Nephron progenitor cell (in vitro differentiated cells): ENCODE data around the gene KIF1A.

Experiments
- DNase-seq: peaks from one replicate; pipeline ENCODE4 v3.0.0; 2021
- H3K27ac Mint-ChIP-seq: 2 replicates; pipeline ENCODE4 v1.8.0; 2021; ENCODE audit warnings: mild to moderate bottlenecking, moderate library complexity, mixed read lengths
- H3K27me3 Mint-ChIP-seq: 2 replicates; pipeline ENCODE4 v1.8.0; 2021; ENCODE audit warnings: mild to moderate bottlenecking, low read depth, mixed read lengths; ENCODE audit not compliant: poor library complexity
- H3K36me3 Mint-ChIP-seq: 2 replicates; pipeline ENCODE4 v1.8.0; 2021; ENCODE audit warnings: low read depth, mixed read lengths
- H3K4me1 Mint-ChIP-seq: 2 replicates; pipeline ENCODE4 v1.8.0; 2021; ENCODE audit warnings: mixed read lengths
- H3K4me3 Mint-ChIP-seq: 2 replicates; pipeline ENCODE4 v1.8.0; 2021; ENCODE audit warnings: mild to moderate bottlenecking, moderate library complexity, mixed read lengths
- H3K9me3 Mint-ChIP-seq: 2 replicates; pipeline ENCODE4 v1.8.0; 2021; ENCODE audit warnings: mild to moderate bottlenecking, moderate library complexity, mixed read lengths
- TF ChIP-seq, protein P1 (sequence below): fragments of 200-600 bp; sonication (generic); IDR thresholded peaks from 2 replicates; pipeline ENCODE4 v1.5.0; 2021; ENCODE audit warnings: antibody characterized with exemption

KIF1A gene

GRCh38 chr2:240785424-240786335 is 34.3 kb downstream of the KIF1A start:
- no peak overlapping the region for H3K4me3 Mint-ChIP-seq
- DNase-seq, result peak; percentile 10

GRCh38 chr2:240784629-240785423 is 35.2 kb downstream of the KIF1A start:
- no peaks in the 10 kb centered on the region for H3K36me3 Mint-ChIP-seq
- TF ChIP-seq, protein P1, sequence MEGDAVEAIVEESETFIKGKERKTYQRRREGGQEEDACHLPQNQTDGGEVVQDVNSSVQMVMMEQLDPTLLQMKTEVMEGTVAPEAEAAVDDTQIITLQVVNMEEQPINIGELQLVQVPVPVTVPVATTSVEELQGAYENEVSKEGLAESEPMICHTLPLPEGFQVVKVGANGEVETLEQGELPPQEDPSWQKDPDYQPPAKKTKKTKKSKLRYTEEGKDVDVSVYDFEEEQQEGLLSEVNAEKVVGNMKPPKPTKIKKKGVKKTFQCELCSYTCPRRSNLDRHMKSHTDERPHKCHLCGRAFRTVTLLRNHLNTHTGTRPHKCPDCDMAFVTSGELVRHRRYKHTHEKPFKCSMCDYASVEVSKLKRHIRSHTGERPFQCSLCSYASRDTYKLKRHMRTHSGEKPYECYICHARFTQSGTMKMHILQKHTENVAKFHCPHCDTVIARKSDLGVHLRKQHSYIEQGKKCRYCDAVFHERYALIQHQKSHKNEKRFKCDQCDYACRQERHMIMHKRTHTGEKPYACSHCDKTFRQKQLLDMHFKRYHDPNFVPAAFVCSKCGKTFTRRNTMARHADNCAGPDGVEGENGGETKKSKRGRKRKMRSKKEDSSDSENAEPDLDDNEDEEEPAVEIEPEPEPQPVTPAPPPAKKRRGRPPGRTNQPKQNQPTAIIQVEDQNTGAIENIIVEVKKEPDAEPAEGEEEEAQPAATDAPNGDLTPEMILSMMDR, result no peak
- H3K9me3 Mint-ChIP-seq, result no peaks in the 10 kb centered on the region
- no peak overlapping the region for H3K27ac Mint-ChIP-seq
- peaks cover 11% of the 10 kb centered on the region for H3K4me1 Mint-ChIP-seq
- peaks cover 3% of the 10 kb centered on the region for H3K27me3 Mint-ChIP-seq
- H3K4me3 Mint-ChIP-seq, result no peak overlapping the region
- peak; percentile 1 for DNase-seq

More at GRCh38 chr2:240785424-240786335, 34.3 kb downstream of the KIF1A start:
- H3K27ac Mint-ChIP-seq, result no peak overlapping the region
- peaks cover 3% of the 10 kb centered on the region for H3K27me3 Mint-ChIP-seq
- peaks cover 19% of the 10 kb centered on the region for H3K4me1 Mint-ChIP-seq
- TF ChIP-seq, protein P1, result no peak
- H3K36me3 Mint-ChIP-seq, result no peaks in the 10 kb centered on the region
- no peaks in the 10 kb centered on the region for H3K9me3 Mint-ChIP-seq

DNA sequence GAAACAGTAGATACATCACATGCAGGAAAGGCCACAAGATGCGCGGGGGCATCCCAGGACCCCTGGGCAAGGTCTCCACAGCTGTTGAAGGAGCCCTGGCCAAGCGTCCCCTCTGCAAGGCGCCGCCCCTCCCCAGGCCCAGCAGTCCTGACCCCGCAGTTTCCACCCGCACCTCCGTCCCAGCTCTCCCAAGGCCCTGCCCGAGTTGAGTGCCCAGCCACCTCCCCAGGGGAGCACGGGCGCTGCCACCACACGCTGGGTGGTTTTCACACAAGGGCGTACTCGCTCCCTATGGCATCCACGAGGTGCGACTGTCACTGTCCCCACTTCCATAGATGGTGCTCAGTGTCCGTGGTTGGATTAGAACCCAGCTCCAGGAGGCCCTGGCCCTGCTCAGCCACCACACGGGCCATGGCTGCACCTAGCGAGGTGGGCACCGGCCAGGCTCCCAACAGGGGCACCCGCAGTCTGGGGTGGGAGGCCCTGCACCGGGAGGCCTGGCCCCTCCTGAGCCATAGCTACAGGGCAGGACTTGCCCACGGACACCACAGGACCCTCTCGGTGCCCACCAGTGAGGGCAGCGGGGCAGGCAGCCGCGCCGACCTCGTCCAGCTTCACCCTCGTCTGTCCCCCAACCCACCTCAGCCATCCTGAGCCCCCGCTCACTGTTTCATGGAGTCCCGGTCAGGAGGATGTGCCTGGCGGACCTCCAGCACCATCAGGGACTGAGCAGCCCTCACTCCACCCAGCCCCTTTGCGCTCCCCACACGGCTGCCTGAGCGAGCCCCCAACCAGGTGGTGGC is 36.0 kb downstream of the KIF1A start:
- H3K27ac Mint-ChIP-seq, result no peak overlapping the region
- no peaks in the 10 kb centered on the region for H3K36me3 Mint-ChIP-seq
- DNase-seq, result no peak
- TF ChIP-seq, protein P1, result no peak
- H3K27me3 Mint-ChIP-seq, result peaks cover 3% of the 10 kb centered on the region
- no peaks in the 10 kb centered on the region for H3K9me3 Mint-ChIP-seq
- H3K4me1 Mint-ChIP-seq, result peaks cover 8% of the 10 kb centered on the region
- no peak overlapping the region for H3K4me3 Mint-ChIP-seq

GRCh38 chr2:240782886-240783818 is 36.9 kb downstream of the KIF1A start:
- TF ChIP-seq, protein P1, result no peak
- H3K9me3 Mint-ChIP-seq, result no peaks in the 10 kb centered on the region

More at GRCh38 chr2:240782886-240783818, 36.9 kb downstream of the KIF1A start:
- Mint-ChIP-seq H3K27me3 (peaks cover 3% of the 10 kb centered on the region), H3K36me3 (no peaks in the 10 kb centered on the region), H3K4me3 (no peak overlapping the region), H3K4me1 (no peaks in the 10 kb centered on the region), H3K27ac (no peak overlapping the region)
- peak; percentile 1 for DNase-seq
